Subcutaneous abdominal adipose tissue (tissue), 5 donors: Measurements from ENCODE around the gene SPATA33.

Experiments used
- H3K27ac ChIP-seq: one replicate; pipeline ENCODE4 v1.7.0; 2013; ENCODE audit warnings: low read depth, mild to moderate bottlenecking, inconsistent platforms, low read length, moderate library complexity
- H3K27me3 ChIP-seq, 5 donors: one replicate each; pipeline ENCODE4 v1.7.0; 2013; ENCODE audit warnings: low read length in 5 of 5, inconsistent platforms in 1 of 5; ENCODE audit not compliant: control insufficient read depth in 5 of 5, insufficient read depth in 4 of 5
- H3K36me3 ChIP-seq, 5 donors: one replicate each; pipeline ENCODE4 v1.7.0; 2013; ENCODE audit warnings: low read length in 5 of 5; ENCODE audit not compliant: control insufficient read depth in 5 of 5, insufficient read depth in 5 of 5
- H3K4me1 ChIP-seq, 5 donors: one replicate each; pipeline ENCODE4 v1.7.0; 2013; ENCODE audit warnings: low read length in 5 of 5, mild to moderate bottlenecking in 3 of 5, moderate library complexity in 1 of 5; ENCODE audit not compliant: control insufficient read depth in 5 of 5, insufficient read depth in 5 of 5
- H3K4me3 ChIP-seq, 5 donors: one replicate each; pipeline ENCODE4 v1.7.0; 2013; ENCODE audit warnings: low read length in 5 of 5, low read depth in 1 of 5
- H3K9ac ChIP-seq, 5 donors: one replicate each; pipeline ENCODE4 v1.7.0; 2013; ENCODE audit warnings: low read length in 5 of 5, mild to moderate bottlenecking in 4 of 5, moderate library complexity in 3 of 5
- H3K9me3 ChIP-seq, 5 donors: one replicate each; pipeline ENCODE4 v1.7.0; 2013; ENCODE audit warnings: low read length in 5 of 5; ENCODE audit not compliant: control insufficient read depth in 5 of 5
- donor health status: healthy.
- donor health status: healthy.
- donor health status: healthy.
- donor health status: healthy.
- donor health status: healthy.

SPATA33 gene

GRCh38 chr16:89708481-89708931 lies 50.9 kb downstream of the SPATA33 start:
- no peak overlapping the region for H3K9ac ChIP-seq

DNA sequence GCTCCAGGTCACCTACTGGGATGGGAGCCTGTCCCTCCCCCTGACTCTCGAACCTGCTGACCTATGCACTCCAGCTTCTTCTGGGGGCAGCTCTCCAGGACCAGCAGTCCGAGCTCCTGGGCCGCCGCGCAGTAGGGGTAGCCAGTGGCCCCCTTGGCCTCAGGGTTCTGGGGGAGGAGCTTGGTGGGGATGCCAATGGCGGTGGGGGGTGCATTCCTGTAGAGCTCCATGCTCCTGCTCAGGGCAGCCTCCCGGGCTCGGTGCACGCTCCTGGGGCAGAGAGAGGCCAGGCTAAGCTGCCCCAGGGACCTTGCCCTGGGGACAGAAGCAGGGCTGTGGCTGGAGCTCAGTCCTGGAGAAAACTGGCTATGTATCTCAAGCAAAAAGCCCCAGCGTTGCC lies 51.5 kb downstream of the SPATA33 start:
- H3K9ac ChIP-seq: no peak overlapping the region
- no peaks in the 10 kb centered on the region for H3K9me3 ChIP-seq
- no peak overlapping the region for H3K27ac ChIP-seq
- no peak overlapping the region for H3K4me3 ChIP-seq
- peaks cover 0 to 18% (median 0%) of the 10 kb centered on the region in 5 donors for H3K36me3 ChIP-seq
- peaks cover 0 to 10% (median 7%) of the 10 kb centered on the region in 5 donors for H3K27me3 ChIP-seq
- peaks cover 0 to 15% (median 11%) of the 10 kb centered on the region in 5 donors for H3K4me1 ChIP-seq

More at GRCh38 chr16:89708481-89708931, 50.9 kb downstream of the SPATA33 start:
- H3K27ac ChIP-seq: no peak overlapping the region
- H3K27me3 ChIP-seq: peaks cover 0 to 10% (median 7%) of the 10 kb centered on the region in 5 donors
- no peak overlapping the region for H3K4me3 ChIP-seq
- peaks cover 0 to 15% (median 11%) of the 10 kb centered on the region in 5 donors for H3K4me1 ChIP-seq
- peaks cover 0 to 18% (median 0%) of the 10 kb centered on the region in 5 donors for H3K36me3 ChIP-seq
- no peaks in the 10 kb centered on the region for H3K9me3 ChIP-seq

- no peak overlapping the region for H3K4me3 ChIP-seq
- peaks cover 0 to 18% (median 0%) of the 10 kb centered on the region in 5 donors for H3K36me3 ChIP-seq
- H3K27ac ChIP-seq: no peak overlapping the region
- peaks cover 0 to 10% (median 7%) of the 10 kb centered on the region in 5 donors for H3K27me3 ChIP-seq
- no peak overlapping the region for H3K9ac ChIP-seq
- H3K9me3 ChIP-seq: no peaks in the 10 kb centered on the region
- H3K4me1 ChIP-seq: peaks cover 0 to 15% (median 11%) of the 10 kb centered on the region in 5 donors
These were observed 52.2 kb downstream of the SPATA33 start for GRCh38 chr16:89709716-89710432.

- peaks cover 0 to 18% (median 0%) of the 10 kb centered on the region in 5 donors for H3K36me3 ChIP-seq
- no peak overlapping the region for H3K27ac ChIP-seq
- no peaks in the 10 kb centered on the region for H3K9me3 ChIP-seq
- peaks cover 0 to 14% (median 11%) of the 10 kb centered on the region in 5 donors for H3K4me1 ChIP-seq
- H3K9ac ChIP-seq: no peak overlapping the region
- H3K27me3 ChIP-seq: peaks cover 0 to 10% (median 6%) of the 10 kb centered on the region in 5 donors
- H3K4me3 ChIP-seq: no peak overlapping the region
These were observed 53.3 kb downstream of the SPATA33 start for GRCh38 chr16:89710709-89711564.

- no peak overlapping the region for H3K9ac ChIP-seq
- peak overlapping the region in 1 of 5 donors; percentile 16 for H3K4me3 ChIP-seq
- peaks cover 0 to 10% (median 7%) of the 10 kb centered on the region in 5 donors for H3K4me1 ChIP-seq
- H3K27ac ChIP-seq: no peak overlapping the region
- peaks cover 0 to 18% (median 0%) of the 10 kb centered on the region in 5 donors for H3K36me3 ChIP-seq
- no peaks in the 10 kb centered on the region for H3K9me3 ChIP-seq
- peaks cover 0 to 10% (median 6%) of the 10 kb centered on the region in 5 donors for H3K27me3 ChIP-seq
These were observed 54.1 kb downstream of the SPATA33 start for GRCh38 chr16:89711601-89712273.

- H3K9ac ChIP-seq: no peak overlapping the region
- no peak overlapping the region for H3K4me3 ChIP-seq
- peaks cover 0 to 18% (median 0%) of the 10 kb centered on the region in 5 donors for H3K36me3 ChIP-seq
- H3K4me1 ChIP-seq: peaks cover 0 to 10% (median 7%) of the 10 kb centered on the region in 5 donors
- H3K27ac ChIP-seq: no peak overlapping the region
- no peaks in the 10 kb centered on the region for H3K9me3 ChIP-seq
- H3K27me3 ChIP-seq: peaks cover 0 to 10% (median 6%) of the 10 kb centered on the region in 5 donors
These were observed 54.7 kb downstream of the SPATA33 start for GRCh38 chr16:89712274-89712781.

GRCh38 chr16:89716493-89716892 lies 58.9 kb downstream of the SPATA33 start:
- no peaks in the 10 kb centered on the region for H3K36me3 ChIP-seq
- H3K27ac ChIP-seq: no peak overlapping the region
- H3K9me3 ChIP-seq: no peaks in the 10 kb centered on the region
- H3K4me3 ChIP-seq: no peak overlapping the region
- H3K27me3 ChIP-seq: peaks cover 0 to 10% (median 6%) of the 10 kb centered on the region in 5 donors
- H3K9ac ChIP-seq: no peak overlapping the region
- peaks cover 0 to 25% (median 18%) of the 10 kb centered on the region in 5 donors for H3K4me1 ChIP-seq

DNA sequence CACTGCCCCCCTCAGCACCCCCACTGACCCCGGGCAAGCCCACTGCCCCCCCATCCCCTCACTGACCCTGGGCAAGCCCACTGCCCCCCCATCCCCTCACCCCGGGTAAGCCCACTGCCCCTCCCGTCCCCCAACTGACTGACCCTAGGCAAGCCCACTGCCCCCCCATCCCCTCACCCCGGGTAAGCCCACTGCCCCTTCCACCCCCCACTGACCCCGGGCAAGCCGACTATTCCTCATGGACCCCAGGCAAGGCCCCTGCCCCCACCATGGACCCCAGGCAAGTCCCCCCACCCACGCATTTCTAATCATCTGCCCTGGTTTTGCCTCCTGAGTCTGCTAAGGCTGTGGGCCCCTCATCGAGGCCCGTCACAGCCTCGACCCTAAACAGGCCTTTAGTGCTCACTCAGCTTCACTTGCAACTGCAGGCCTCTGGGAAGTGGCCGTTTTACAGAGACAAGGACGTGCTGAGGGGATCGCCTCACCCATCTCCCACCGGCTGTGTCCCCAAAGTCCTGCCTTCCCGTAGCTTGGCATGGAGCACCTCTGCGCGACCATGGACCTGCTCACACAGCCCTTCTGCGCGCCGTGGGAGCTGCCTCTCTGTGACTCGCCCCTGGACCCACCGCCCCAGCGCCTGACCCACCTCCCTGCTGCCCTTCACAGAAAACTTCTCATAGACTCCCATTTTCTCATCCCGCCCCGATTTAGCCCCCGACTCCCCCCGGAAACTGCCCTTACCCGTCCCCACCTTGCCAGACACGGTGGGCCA lies 59.5 kb downstream of the SPATA33 start:
- Histone ChIP-seq H3K9me3 (no peaks in the 10 kb centered on the region), H3K4me3 (no peak overlapping the region), H3K27ac (no peak overlapping the region), H3K36me3 (no peaks in the 10 kb centered on the region), H3K27me3 (peaks cover 0 to 9% (median 5%) of the 10 kb centered on the region in 5 donors), H3K9ac (no peak overlapping the region), H3K4me1 (peaks cover 0 to 26% (median 15%) of the 10 kb centered on the region in 5 donors)
